NB4 (cell line): ENCODE results near the gene OSBPL10.

Source experiments
- DNase-seq: peaks from one replicate; pipeline ENCODE4 v3.0.0; 2010; ENCODE audit warnings: low read depth
- H3K4me3 ChIP-seq: one replicate; pipeline ENCODE4 v1.5.1; 2011; ENCODE audit warnings: mild to moderate bottlenecking, low read depth, low read length, moderate library complexity
- MYC ChIP-seq: IDR thresholded peaks from 2 replicates; pipeline ENCODE4 v1.6.1; 2011; ENCODE audit warnings: low read depth, low read length
- POLR2A ChIP-seq: IDR thresholded peaks from 2 replicates; pipeline ENCODE4 v1.6.1; 2011; ENCODE audit warnings: mild to moderate bottlenecking; ENCODE audit not compliant: insufficient read length; ENCODE audit errors: extremely low read depth
- TF ChIP-seq, protein P1 (sequence below): IDR thresholded peaks from 2 replicates; pipeline ENCODE4 v1.6.1; 2011; ENCODE audit warnings: low read depth, low read length
- TF ChIP-seq, protein P2 (sequence below): IDR thresholded peaks from one replicate; pipeline ENCODE4 v1.5.1; 2012; ENCODE audit warnings: low read depth, low read length

The OSBPL10 gene

GRCh38 chr3:31688984-31689383 lies 292.1 kb downstream of the OSBPL10 start:
- no peak overlapping the region for H3K4me3 ChIP-seq
- no peak for DNase-seq
- TF ChIP-seq, protein P1, sequence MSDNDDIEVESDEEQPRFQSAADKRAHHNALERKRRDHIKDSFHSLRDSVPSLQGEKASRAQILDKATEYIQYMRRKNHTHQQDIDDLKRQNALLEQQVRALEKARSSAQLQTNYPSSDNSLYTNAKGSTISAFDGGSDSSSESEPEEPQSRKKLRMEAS = no peak
- no peak for TF ChIP-seq MYC

GRCh38 chr3:31687020-31687802 lies 293.9 kb downstream of the OSBPL10 start:
- TF ChIP-seq POLR2A = no peak
- no peak for TF ChIP-seq MYC
- TF ChIP-seq, protein P1 = no peak
- TF ChIP-seq, protein P2, sequence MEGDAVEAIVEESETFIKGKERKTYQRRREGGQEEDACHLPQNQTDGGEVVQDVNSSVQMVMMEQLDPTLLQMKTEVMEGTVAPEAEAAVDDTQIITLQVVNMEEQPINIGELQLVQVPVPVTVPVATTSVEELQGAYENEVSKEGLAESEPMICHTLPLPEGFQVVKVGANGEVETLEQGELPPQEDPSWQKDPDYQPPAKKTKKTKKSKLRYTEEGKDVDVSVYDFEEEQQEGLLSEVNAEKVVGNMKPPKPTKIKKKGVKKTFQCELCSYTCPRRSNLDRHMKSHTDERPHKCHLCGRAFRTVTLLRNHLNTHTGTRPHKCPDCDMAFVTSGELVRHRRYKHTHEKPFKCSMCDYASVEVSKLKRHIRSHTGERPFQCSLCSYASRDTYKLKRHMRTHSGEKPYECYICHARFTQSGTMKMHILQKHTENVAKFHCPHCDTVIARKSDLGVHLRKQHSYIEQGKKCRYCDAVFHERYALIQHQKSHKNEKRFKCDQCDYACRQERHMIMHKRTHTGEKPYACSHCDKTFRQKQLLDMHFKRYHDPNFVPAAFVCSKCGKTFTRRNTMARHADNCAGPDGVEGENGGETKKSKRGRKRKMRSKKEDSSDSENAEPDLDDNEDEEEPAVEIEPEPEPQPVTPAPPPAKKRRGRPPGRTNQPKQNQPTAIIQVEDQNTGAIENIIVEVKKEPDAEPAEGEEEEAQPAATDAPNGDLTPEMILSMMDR = no peak
- no peak for DNase-seq
- no peak overlapping the region for H3K4me3 ChIP-seq

DNA sequence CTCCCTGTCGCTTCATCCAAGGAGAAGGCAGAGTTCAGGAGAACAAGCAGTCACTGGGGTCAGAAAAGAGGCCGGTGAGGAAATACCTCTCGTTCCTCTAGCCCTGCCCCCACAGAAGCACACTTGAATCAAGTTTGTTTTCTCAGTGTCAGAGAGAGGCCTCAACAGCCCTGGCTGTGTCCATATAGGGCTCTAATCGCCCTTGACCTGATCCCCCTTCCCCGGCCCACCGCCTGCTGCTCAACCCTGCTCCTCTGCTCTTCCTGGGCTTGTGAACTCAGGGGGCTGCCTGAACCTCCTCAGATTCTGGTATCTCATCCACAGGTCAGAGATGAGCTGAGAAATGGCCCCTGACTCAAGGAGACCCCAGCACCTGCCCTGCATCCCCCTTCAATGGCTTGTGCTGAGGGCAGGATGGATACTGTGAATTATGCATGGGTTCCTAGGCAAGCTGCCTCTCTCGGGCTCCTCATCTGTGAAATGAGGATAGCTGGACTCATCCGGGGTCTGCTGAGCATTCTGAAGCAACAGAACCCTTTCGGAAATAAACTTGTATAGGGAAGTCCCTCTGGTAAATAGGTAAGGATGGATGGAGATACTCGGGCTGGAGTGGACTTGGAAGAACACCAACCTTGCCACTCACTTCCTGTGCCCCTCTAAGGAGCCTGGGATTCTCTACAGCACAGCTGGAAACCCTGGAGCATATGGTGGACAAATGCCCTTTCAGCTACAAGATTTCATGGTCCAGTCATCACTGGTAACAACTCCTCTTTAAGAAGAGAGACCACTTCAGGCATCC lies 300.8 kb downstream of the OSBPL10 start:
- H3K4me3 ChIP-seq = no peak overlapping the region
- no peak for DNase-seq

DNA sequence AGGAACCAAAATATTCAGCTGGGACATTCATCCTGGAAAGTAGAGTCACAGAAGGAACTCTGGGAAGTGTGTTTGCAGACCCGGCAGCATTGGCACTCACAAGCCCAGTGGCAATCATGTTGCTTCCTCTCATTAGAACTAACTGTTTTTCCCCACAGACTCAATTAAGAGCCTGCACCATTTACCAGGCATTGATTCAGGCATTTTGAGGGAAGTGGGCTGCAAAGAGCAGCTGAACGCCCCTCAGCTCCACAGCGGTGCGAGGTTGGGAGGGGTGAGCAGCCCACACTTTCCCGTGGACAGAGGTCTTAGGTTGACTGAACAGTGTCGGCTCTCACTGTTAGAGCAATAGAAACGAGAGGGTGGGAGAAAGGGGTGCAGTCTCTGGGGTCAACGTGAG lies 304.5 kb downstream of the OSBPL10 start:
- DNase-seq = no peak
- TF ChIP-seq MYC (no peak), POLR2A (no peak)
- TF ChIP-seq, protein P1 = no peak
- TF ChIP-seq, protein P2 = no peak

More for the DNA sequence above, 300.8 kb downstream of the OSBPL10 start:
- TF ChIP-seq MYC (no peak), POLR2A (no peak)
- TF ChIP-seq, protein P2 = no peak
- TF ChIP-seq, protein P1 = no peak

DNA sequence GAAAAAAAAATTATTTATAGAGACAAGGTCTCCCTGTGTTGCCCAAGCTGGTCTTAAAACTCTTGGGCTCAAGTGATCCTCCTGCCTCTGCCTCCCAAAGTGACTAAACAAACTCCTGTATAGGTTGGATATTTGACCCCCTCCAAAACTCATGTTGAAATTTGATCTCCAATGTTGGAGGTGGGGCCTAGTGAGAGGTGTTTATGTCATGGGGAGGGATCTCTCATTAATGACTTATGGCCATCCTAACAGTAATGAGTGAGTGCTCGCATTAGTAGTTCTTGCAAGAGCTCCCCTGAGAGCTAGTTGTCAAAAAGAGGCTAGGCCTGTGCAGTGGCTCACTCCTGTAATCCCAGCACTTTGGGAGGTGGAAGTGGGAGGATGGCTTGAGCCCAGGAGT lies 307.1 kb downstream of the OSBPL10 start:
- DNase-seq = no peak
- H3K4me3 ChIP-seq = no peak overlapping the region
- TF ChIP-seq MYC = no peak
- TF ChIP-seq, protein P2 = no peak
- no peak for TF ChIP-seq POLR2A
- TF ChIP-seq, protein P1 = no peak

More for the DNA sequence above, 304.5 kb downstream of the OSBPL10 start:
- H3K4me3 ChIP-seq = no peak overlapping the region

GRCh38 chr3:31671976-31672375 lies 309.1 kb downstream of the OSBPL10 start:
- DNase-seq = no peak
- TF ChIP-seq, protein P1 = no peak
- TF ChIP-seq POLR2A (no peak), MYC (no peak)
- TF ChIP-seq, protein P2 = no peak
- H3K4me3 ChIP-seq = no peak overlapping the region
